Mesenteric fat pad (tissue), 1 donor: ENCODE measurements around the gene RALGPS1. TPM values are rescaled to one million over a fixed set of nuclear protein-coding genes. Genes with fewer than 3 reads are reported as not detected.

ENCODE experiments used
- DNase-seq: peaks from one replicate; pipeline ENCODE4 v3.0.0-alpha.2; 2020; ENCODE audit warnings: low spot score
- total RNA-seq: library from RNA; stranded (reverse); fragmentation: NEBNext Ultra II Directional; extraction: Animal tissue kit (Norgen Biotek cat#: 25700); gene quantifications from one replicate; pipeline ENCODE4 v1.2.1, GENCODE V29; 2021
- donor health status: DM: yes; HTN: yes; CAD: no.

RALGPS1 gene
- total RNA-seq, 1 donor from 2014 or later: 4.8 TPM

DNA sequence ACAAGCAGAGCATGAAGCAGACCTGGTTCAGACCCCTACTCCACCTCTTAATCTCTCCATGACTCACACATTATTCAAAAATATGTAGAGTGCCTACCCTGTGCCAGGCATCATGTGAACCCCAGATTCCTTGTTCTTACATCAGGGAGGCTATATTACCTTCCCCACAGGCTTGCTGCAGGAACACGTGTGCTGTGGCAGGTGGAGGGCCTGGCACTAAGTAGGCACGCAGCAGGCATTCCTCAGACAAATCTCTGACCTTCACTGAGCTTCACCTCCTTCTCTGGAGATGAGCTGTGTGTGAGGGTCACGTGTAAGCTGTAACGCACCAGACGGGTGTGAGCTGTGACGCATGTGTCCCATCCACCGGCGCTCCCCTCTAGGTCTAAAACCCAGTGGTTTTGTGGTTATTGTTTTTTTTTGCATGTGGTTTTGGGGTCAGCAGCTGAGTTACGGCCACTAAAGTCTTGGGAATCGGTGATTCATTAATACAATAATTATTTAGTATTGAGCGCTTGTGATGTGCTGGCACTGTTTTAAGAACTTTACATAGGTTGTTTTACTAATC lies 177.5 kb downstream of the RALGPS1 start:
- peak; percentile 59 for DNase-seq

DNA sequence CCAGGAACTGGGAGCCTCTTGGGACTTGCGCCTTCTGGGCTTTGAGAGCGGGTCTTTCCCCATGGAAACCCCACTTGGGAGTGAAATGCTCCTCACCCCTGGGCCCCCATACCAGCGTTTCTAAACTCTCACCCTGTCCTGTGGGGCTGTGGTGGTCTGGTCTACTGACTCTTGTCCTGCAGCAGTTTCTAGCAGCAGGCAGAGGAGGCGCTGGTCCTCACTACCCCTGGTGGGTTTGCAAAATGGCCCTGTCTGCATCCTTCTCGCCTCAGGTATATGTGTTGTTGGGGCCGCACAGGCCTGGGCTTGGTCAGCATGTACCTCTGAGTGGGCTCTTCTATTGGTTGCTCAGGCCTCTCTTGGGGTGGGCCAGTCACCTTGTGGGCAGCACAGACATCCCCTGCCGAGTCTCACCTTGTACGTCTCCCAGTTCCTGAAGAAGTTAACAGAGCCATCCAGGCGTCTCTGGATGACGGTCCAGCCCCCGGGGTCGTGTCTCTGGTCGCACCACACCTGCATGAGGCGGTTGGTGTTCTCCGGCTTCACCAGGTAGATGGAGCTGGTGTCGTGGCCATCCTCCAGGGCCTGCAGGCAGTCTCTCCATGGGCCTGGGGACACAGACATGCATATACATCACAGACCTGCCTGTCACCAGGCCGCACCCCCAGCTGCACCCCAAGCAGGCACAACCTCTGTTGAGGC lies 178.9 kb downstream of the RALGPS1 start:
- peak; percentile 43 for DNase-seq

DNA sequence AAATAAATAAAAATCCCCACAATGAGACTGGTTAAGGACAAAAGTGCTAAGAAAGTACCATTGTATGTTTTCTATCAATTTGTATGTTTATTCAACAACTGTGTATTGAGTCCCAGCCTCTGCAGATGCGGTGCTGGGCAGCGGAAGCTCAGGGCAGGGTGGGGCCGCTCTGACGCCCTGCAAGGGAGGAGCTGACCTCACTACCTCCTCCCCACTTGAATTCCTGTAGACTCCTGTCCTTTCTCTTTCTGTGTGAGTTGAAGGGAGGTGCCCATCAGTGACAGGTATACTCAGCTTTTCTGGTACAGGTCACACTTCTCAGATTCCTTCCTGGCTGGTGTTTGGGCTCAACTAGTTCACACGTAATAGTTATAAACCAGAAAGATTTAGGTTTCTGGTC lies 180.8 kb downstream of the RALGPS1 start:
- peak; percentile 14 for DNase-seq

DNA sequence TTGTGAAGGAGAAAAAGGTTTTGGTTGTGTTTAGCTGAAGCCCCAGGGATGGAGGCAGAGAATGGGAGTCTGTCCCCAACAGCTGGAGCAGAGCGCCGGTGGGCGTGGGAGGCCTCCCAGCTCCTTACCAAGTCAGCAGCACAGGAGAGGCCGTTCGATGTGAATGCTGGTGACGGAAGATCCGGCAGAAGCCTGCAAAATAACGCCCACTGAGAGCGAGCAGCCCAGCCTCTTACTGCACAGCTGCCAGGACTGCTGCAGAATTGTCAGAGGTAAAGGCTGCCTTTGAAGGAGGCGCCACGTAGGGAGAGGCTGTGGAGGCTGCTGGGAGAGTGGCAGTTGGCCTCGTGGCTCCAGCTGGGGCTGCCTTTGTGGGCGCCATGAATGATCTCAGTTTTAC lies 181.6 kb downstream of the RALGPS1 start:
- DNase-seq: peak; percentile 73

DNA sequence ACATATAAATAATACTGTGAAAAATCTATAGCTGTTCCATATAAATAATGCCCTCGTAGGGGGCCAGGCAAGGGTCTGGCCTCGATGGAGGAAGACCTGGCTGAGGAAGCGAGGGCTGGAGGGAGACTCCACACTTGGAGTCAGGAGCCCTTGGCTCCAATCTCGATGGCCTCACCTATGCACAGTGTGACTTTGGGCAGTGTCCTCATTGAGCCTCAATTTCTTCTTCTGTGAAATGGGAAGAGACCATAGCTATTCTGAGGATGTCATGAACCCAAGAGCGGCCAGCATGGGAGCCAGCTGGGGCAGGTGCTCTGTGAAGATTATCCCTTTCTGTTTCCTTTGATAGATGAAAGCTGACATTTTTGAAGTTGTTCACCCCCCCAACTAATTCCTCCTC lies 183.1 kb downstream of the RALGPS1 start:
- DNase-seq: peak; percentile 51

DNA sequence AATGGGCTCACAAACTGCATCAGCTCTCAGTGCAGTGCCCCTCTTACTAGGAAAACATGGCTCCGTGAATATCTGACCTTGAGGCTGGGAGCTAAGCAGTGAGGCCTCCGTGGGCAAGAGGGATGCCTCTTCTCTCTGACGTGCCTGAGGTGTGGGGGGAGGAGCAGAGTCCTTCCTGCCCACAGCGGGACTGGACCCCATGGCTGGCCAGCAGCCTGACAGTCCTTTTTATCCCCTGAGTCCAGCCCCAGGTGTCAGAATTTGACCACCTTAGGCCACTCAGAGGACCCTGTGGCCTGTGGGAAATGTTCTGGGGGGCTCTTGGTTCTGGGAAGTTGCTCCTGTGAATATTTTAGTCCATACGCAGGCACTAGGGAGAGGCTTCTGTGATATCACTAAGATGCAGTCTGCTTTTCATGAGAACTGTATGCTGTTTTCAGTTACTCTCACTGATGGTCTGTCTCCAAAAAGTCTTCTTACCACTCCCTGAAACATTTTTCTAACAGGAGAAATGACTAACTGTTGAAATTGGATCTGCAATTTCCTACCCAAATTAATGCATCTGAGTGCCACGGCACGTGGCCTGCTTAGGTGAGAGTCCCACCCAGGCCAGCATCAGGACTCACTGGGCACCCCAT lies 184.5 kb downstream of the RALGPS1 start:
- DNase-seq: no peak

DNA sequence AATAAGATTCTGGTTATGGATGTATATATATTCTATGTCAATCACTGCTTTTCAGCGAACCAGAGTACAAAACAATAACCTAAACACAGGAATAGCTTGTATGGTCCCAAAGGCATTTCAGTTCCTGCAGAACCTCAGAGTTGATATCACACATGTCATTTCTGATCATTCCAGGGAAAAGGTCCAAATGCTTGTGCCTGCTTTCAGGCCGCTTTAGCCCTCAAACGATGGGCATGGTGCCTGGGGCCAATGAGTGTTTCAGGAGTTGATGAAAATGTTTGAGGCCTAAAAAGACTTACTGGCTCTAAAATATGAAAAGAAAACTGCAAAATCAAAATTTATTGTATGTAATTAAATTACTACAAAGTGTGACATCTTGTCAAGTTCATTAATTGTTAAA lies 185.1 kb downstream of the RALGPS1 start:
- DNase-seq: no peak

DNA sequence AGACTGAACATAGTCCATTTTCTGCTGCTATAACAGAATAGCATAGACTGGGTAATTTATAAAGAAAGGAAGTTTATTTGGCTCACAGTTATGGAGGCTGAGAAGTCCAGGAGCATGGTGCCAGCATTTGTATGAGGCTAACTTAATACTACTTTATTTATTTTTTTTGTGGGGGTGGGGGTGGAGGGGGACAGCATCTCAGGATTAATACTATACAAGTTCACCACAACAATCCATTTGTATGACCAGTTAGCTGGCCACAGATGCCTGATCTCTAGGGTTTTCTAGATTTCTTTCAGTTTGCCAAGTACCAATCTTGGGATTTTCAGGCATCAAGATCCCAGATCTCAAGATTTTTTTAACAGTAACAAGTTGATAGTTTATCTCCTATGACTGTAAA lies 187.6 kb downstream of the RALGPS1 start:
- DNase-seq: no peak

DNA sequence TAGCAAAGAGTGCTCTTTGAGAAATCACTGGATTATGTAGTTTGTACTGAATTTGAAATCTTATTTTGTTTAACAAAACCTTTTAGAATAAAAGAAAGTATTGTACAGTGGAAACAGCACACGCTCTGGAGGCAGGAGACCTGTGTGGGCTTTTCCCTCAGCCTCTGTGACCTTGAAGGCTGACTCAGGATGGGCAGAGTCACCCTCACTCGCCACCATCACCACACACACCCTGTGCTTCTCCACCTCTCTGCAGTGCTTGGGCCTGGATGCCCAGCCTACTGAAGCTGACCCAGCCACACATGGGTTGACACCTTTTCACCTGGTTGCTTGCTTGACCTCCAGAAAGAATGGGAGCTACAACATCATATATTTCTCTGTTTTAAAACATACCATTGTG lies 188.2 kb downstream of the RALGPS1 start:
- no peak for DNase-seq

DNA sequence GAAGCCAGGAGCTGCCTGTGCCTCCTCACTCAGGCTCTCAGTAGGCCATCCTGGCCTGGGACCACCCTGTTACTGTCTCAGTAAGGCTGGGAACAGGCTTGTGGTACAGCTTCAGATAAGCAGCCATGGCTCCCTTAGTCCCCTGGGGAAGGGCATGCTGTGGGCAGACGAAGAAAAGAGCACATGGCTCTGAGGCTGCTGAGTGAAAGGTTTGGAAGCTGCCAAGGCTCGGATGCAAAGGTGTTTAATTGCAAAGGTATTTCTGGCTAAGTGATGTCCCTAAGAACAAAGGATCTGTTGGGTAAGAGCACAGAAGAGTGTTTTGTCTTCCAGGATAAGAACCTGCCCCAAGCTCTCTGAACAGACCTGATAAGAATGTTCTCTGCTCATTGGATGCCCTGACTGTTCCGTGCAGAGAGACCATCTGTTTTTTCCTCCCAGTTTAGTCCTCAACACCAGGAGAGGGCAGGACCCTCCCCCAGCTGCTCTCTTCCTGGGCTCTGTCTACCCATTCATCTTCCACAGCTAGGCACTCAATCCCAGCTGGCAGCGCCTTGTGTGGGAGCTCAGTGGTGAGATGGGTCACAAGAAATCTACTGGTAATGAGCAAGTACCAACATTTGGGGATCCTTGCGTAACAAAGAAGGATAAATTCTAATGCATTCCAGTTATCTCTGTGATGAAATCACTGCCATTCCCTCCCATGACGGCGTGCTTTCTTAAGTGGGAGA lies 190.2 kb downstream of the RALGPS1 start:
- no peak for DNase-seq

DNA sequence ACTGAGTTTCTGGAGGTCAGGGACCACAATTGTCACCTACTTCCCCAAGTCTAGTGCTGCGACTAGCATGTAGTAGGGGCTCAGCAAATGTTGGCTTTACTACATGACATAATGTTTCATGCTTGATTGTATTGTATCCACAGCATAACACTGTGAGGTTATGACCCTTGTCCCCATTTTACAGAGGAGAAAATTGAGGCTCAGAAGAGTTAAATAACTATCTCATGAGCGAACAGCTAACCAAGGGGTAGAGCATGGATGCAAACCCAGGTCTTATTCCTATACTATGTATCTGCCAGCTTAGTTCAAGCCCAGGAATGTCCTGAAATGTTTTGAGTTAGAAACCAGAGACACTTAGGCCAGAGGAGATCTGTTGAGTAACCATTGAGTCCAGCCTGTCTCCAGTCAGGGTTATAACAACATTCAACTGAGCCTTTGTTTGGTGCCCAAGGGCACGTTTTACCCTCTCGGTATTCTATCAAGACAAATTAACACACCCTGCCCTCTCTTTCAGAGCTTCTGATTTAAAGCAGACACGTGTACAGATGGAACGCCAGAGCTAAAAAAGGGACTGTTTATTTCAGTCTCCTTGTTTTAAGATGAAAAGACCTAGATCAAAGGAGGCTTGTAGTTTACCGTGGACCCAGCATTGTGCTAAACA lies 191.4 kb downstream of the RALGPS1 start:
- no peak for DNase-seq

DNA sequence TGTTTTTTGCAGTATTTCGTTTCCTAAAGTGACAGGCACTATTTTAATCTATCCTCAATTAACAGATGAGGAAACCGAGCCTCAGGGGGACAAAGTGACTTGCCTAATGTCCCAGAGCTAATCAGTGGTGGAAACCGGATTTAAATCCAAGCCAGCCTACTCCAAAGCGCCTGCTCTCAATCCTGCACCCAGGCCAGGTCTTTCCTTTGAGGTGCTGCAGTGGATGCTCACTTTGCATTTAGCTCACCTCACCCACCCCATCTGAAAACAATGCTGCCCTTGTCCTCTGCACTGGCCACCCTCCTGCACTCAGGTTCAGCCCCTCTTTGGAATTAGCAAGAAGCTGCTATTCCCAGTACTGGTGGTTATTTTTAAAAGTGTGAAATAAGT lies 191.9 kb downstream of the RALGPS1 start:
- DNase-seq: no peak

DNA sequence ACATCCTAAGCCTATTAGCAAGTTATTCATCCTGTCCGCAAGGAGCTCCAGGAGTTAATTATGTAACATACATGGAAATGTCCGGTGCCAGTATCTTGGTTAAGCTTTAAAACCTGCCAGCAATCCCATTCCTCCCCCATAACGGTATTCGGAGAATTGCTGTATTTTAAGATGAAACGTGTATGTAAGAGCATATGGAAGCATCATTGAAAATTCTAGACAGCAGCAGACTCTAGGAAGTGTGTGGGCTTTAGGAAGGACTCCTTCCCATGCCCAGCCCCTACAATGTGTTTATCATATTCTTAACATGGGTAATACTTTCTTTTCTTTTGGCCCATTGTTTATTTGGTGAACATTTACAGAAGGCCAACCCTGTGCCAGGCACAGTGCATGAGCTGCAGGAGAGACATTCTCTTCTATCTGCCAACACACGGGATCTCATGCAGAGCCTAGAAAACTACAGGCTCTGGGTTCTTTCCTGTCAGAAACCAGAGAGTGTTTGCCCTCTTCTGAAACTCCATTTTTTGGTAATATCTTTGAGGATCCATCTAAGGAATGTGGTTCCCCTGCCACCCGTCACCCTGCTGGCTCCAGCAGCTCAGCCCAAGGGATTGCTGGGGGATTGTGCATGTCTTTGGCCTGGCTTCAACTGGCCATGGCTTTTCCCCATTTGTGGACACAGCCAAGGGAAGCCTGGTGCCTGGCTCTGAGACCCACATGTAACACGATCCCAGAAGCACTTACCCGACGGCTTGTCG lies 192.8 kb downstream of the RALGPS1 start:
- no peak for DNase-seq

DNA sequence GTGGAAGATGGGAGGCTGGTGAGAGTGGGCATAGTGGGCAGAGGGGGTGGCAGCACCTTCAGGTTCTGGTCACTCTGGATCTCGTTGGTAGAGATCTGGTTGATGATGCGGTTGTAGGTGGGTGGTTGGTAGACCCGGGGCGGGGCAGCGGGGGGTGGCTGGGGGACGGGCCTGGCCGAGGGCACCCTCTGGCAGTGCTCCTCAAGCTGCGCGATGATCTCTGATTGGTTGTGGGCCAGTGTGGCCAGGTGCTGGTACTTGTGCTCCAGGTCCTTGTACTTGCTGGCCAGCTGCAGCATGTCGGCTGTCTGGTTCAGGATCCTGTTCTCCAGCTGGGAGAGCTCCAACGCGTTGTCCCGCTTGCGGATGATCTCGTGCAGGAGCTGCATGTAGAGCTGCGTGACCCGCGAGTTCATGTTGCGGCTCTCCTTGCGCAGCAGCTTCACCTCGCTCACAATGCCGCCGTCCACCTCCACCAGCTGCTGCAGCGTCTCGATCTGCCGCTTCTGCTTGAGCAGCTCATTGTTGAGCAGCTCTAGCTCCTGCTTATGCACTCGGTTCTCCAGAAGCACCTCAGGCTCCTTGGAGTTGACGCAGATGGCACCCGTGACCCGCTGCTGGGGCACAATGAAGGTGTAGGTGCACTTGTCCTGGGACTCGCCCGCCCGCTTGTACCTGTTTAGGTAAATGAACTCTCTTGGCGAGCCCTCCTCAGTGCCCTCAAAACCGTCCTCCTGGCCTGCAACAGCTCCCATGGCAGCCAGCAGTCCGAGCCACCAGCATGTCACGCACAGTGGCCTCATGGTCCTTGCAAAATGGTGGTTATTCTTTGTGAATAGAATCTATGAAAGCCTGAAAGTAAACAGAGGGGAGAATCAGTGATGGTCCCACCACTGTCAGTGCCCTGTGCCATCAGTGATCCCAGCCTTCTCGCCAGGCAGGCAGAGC lies 193.6 kb downstream of the RALGPS1 start:
- DNase-seq: no peak

DNA sequence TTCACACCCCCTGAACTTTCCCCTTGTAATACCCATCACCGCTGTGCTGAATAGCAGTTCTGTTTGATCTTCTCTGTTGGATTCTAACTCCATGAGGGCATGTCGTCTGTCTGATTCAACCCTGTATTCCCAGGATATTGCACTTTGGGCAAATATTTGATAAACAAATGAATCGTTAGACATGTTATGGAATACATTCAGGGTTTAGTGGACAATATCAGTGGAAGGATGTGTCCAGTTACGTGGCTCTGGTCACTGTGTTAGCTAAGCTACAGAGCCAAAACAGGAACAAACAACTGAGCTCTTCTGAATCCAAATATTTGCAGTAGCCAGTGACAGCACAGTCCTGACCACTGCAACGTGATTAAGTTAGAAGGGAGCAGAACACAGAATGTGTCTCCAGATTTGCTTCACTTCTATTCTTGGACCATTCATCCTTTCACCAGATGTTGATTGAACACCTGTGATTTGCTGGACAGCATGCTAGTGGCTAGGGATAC lies 194.7 kb downstream of the RALGPS1 start:
- DNase-seq: no peak

DNA sequence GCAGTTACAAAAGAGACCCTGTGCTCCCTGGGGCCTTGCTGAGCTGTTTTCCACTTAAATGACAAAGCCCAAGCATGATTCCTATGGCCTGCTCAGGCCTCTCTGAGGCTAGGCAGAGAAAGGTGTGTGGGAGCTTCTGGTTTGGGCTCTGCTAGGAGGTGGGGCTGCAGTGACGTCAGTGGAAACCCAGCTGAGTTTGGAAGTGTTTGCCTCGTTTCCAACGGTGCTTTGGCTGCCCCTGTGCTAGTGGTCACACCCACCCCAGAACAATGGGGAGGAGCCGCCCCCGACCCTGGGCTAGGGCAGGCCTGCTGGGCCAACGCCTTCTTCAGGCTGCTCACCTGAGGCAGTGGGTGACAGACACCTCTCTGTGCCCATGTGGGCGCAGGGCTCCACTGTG lies 197.5 kb downstream of the RALGPS1 start:
- no peak for DNase-seq

DNA sequence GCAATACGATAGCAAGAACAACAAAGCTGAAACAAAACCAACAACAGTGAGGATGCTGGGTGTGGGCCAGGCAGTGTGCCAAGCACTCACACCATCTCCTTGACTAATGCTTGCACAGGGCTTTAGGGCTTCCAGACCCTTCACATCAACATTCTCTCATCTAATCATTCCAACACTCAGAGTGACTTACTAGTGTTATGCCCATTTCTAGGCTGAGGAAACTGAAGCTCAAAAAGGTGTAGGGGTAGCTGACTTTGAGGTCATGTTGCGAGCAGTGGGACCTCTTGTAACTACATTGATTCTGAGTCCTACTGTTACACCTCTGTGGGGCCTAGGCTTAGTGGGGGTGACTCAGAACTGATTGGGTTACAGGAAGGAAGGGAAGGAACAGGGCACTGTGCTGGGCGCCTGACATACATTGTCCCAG lies 198.2 kb downstream of the RALGPS1 start:
- no peak for DNase-seq

DNA sequence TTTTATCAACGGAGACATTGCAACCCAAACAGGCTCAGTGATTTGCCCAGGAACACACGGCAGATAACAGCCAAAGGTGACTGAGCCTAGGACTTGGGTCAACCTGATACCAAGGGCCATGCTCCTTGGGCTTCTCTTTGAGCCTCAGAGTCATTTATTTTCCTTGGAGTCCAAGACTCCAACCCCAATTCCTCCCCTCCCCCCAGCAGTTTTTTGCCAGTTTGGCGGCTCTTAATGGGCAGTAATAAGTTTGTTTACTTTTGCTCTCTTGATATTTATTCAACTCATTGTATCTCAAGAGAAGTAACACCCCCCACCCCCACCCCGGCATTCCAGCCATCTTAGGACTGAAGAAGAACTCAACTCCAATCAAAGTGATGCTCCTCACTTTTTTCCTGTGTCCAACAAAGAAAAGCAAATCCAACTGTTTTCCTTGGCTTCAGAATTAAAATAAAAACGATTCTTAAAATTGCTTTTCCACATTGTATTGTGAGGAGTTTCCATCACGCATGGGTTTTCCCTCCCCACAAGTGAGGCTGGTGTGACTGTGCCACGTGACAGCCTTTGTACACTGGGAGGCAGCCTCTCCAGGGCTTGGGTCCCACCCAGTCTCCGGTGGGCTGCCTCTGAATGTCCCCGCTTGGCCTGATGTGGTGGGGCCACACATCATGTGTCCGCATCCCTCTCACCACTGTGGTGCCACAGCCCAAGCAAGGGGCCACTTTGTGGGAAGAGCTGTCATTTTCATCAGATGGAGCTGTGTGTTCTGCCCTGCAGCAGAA lies 198.8 kb downstream of the RALGPS1 start:
- no peak for DNase-seq

DNA sequence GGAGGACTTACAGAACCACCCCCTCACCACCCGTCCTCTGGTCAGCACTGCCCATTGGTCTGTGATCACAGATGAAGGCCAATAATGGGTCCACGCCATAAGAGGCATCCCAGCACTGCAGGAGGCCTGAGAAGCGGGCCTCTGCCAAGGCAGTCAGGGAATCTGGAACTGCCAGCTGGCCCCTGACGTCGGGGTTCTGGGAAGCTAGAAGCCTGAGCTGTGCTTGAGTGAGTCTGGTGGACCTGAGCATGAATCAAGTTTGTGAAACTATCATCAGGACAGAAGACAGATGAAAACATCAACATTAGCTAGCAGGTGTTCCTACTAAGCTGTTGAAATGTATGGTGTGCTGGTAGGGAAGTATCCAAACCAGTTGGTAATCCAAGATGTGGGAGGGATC lies 200.0 kb downstream of the RALGPS1 start:
- no peak for DNase-seq
